ENCODE results near the gene PRDM15. TPM values are rescaled to one million over a fixed set of nuclear protein-coding genes. Genes with fewer than 3 reads are reported as not detected.

Gene PRDM15
- total RNA-seq, 1 experiment from 2014 or later = 16.7 TPM

GRCh38 chr21:41819236-41819855 is 59.8 kb downstream of the PRDM15 start:
- TF ChIP-seq, protein P1, sequence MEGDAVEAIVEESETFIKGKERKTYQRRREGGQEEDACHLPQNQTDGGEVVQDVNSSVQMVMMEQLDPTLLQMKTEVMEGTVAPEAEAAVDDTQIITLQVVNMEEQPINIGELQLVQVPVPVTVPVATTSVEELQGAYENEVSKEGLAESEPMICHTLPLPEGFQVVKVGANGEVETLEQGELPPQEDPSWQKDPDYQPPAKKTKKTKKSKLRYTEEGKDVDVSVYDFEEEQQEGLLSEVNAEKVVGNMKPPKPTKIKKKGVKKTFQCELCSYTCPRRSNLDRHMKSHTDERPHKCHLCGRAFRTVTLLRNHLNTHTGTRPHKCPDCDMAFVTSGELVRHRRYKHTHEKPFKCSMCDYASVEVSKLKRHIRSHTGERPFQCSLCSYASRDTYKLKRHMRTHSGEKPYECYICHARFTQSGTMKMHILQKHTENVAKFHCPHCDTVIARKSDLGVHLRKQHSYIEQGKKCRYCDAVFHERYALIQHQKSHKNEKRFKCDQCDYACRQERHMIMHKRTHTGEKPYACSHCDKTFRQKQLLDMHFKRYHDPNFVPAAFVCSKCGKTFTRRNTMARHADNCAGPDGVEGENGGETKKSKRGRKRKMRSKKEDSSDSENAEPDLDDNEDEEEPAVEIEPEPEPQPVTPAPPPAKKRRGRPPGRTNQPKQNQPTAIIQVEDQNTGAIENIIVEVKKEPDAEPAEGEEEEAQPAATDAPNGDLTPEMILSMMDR (conservative IDR thresholded peaks at IDR 0.05; ENCODE audit: low read depth, low read length) = no peak
- no peak for TF ChIP-seq EZH2 (IDR thresholded peaks at IDR 0.05; ENCODE audit: borderline replicate concordance, low read depth, low read length, poor library complexity, severe bottlenecking)
- no peak for DNase-seq (ENCODE audit: low spot score)
- ChIA-PET POLR2A (ENCODE audit: low non-redundant PET) (no interaction called here), CTCF (interaction anchor here (0.5 kb wide), 1 partner anchor 41 kb away, joined by 4 read pairs; no protein-coding TSS in a partner anchor)
- no peaks in the 10 kb centered on the region for H3K36me3 ChIP-seq (ENCODE audit: insufficient read depth, low read length, poor library complexity, severe bottlenecking)
- intact Hi-C loops (cut with micrococcal nuclease; ENCODE audit: unreplicated experiment) = loop anchor here (5.0 kb wide), 1 partner anchor 537 kb away; no protein-coding TSS in a partner anchor
- H3K4me3 ChIP-seq (ENCODE audit: low read depth, low read length, poor library complexity, severe bottlenecking) = no peak overlapping the region
- BruUV-seq (replicated peaks) = no TSS peak
- H3K27me3 ChIP-seq (replicated peaks; ENCODE audit: insufficient read depth, low read depth, low read length, poor library complexity) = no peaks in the 10 kb centered on the region
- peaks cover 5% of the 10 kb centered on the region for H3K4me1 ChIP-seq (ENCODE audit: insufficient read depth, low read length, poor library complexity, severe bottlenecking)
- no peak overlapping the region for H3K27ac ChIP-seq (ENCODE audit: low read depth, low read length, poor library complexity, severe bottlenecking)
- H3K9me3 ChIP-seq (ENCODE audit: low read depth, low read length, poor library complexity, severe bottlenecking) = no peaks in the 10 kb centered on the region

GRCh38 chr21:41817877-41818855 is 61.0 kb downstream of the PRDM15 start:
- H3K4me3 ChIP-seq (ENCODE audit: low read depth, low read length, poor library complexity, severe bottlenecking) = no peak overlapping the region
- BruUV-seq (replicated peaks) = no TSS peak
- intact Hi-C loops (cut with micrococcal nuclease; ENCODE audit: unreplicated experiment) = loop anchor here (2.0 to 5.0 kb wide), 3 partner anchors 205 to 536 kb away; no protein-coding TSS in a partner anchor
- TF ChIP-seq, protein P1 (conservative IDR thresholded peaks at IDR 0.05; ENCODE audit: low read depth, low read length) = no peak
- no peak for TF ChIP-seq EZH2 (IDR thresholded peaks at IDR 0.05; ENCODE audit: borderline replicate concordance, low read depth, low read length, poor library complexity, severe bottlenecking)
- no peaks in the 10 kb centered on the region for H3K36me3 ChIP-seq (ENCODE audit: insufficient read depth, low read length, poor library complexity, severe bottlenecking)
- no peaks in the 10 kb centered on the region for H3K9me3 ChIP-seq (ENCODE audit: low read depth, low read length, poor library complexity, severe bottlenecking)
- POLR2A ChIA-PET (ENCODE audit: low non-redundant PET) = no interaction called here
- CTCF ChIA-PET = interaction anchor here (1.8 to 2.2 kb wide), 3 partner anchors 206 to 535 kb away, joined by 10 to 22 read pairs (median 12); no protein-coding TSS in a partner anchor
- peaks cover 5% of the 10 kb centered on the region for H3K4me1 ChIP-seq (ENCODE audit: insufficient read depth, low read length, poor library complexity, severe bottlenecking)
- no peak for DNase-seq (ENCODE audit: low spot score)
- no peaks in the 10 kb centered on the region for H3K27me3 ChIP-seq (replicated peaks; ENCODE audit: insufficient read depth, low read depth, low read length, poor library complexity)
- H3K27ac ChIP-seq (ENCODE audit: low read depth, low read length, poor library complexity, severe bottlenecking) = no peak overlapping the region

GRCh38 chr21:41817228-41817627 is 61.9 kb downstream of the PRDM15 start:
- H3K36me3 ChIP-seq (ENCODE audit: insufficient read depth, low read length, poor library complexity, severe bottlenecking) = no peaks in the 10 kb centered on the region
- ChIA-PET CTCF (interaction anchor here (0.6 to 2.2 kb wide), 10 partner anchors 14 to 1588 kb away, joined by 3 to 22 read pairs (median 4); no protein-coding TSS in a partner anchor), POLR2A (ENCODE audit: low non-redundant PET) (no interaction called here)
- H3K27ac ChIP-seq (ENCODE audit: low read depth, low read length, poor library complexity, severe bottlenecking) = no peak overlapping the region
- TF ChIP-seq, protein P1 (conservative IDR thresholded peaks at IDR 0.05; ENCODE audit: low read depth, low read length) = peak; percentile 77
- no peak for TF ChIP-seq EZH2 (IDR thresholded peaks at IDR 0.05; ENCODE audit: borderline replicate concordance, low read depth, low read length, poor library complexity, severe bottlenecking)
- BruUV-seq (replicated peaks) = no TSS peak
- H3K4me1 ChIP-seq (ENCODE audit: insufficient read depth, low read length, poor library complexity, severe bottlenecking) = peaks cover 15% of the 10 kb centered on the region
- peak; percentile 70 for DNase-seq (ENCODE audit: low spot score)
- no peaks in the 10 kb centered on the region for H3K9me3 ChIP-seq (ENCODE audit: low read depth, low read length, poor library complexity, severe bottlenecking)
- no peak overlapping the region for H3K4me3 ChIP-seq (ENCODE audit: low read depth, low read length, poor library complexity, severe bottlenecking)
- H3K27me3 ChIP-seq (replicated peaks; ENCODE audit: insufficient read depth, low read depth, low read length, poor library complexity) = no peaks in the 10 kb centered on the region
- intact Hi-C loops (cut with micrococcal nuclease; ENCODE audit: unreplicated experiment) = loop anchor here (2.0 to 5.0 kb wide), 3 partner anchors 204 to 535 kb away; no protein-coding TSS in a partner anchor

All from A673 (cell line).